IMR-90 (cell line): Measurements from ENCODE around the gene WDR47. TPM values are rescaled to one million over a fixed set of nuclear protein-coding genes. Genes with fewer than 3 reads are reported as not detected.

Experiments used
- ATAC-seq: fragments of 200-7000 bp; cut with Tn5 transposase; 2 replicates; pipeline ENCODE4 v1.9.1; 2020; ENCODE audit warnings: low read depth, mild to moderate bottlenecking, moderate library complexity
- BruUV-seq: library from RNA; stranded (reverse); fragments of 400-500 nt; replicated peaks from 2 replicates; lab custom pipeline; 2021; lab: Mats Ljungman, UMichigan
- CTCF ChIA-PET: fragments of 300-600 bp; formaldehyde crosslinking; extraction: SDS; loops from one replicate; lab custom pipeline; 2021; ENCODE audit warnings: antibody characterized with exemption; lab: Yijun Ruan, JAX
- POLR2A ChIA-PET: fragments of 300-600 bp; sonication (Branson Sonifier 250); formaldehyde crosslinking; loops from one replicate; lab custom pipeline; 2022; ENCODE audit warnings: antibody characterized with exemption; ENCODE audit not compliant: unreplicated experiment; lab: Charles Lee
- DNase-seq: peaks from one replicate; pipeline ENCODE4 v3.0.0; 2013
- H2AFZ ChIP-seq: replicated peaks from 2 replicates; pipeline ENCODE3; 2013; ENCODE audit warnings: low read length, mild to moderate bottlenecking; ENCODE audit not compliant: poor library complexity
- H2AK5ac ChIP-seq: 2 replicates; pipeline ENCODE4 v1.6.1; 2013; ENCODE audit warnings: low read depth, low read length, inconsistent platforms
- H2AK9ac ChIP-seq: replicated peaks from 2 replicates; pipeline ENCODE3; 2013; ENCODE audit warnings: mild to moderate bottlenecking, low read depth, low read length, moderate library complexity; ENCODE audit not compliant: poor library complexity
- H2BK120ac ChIP-seq: 2 replicates; pipeline ENCODE4 v1.6.1; 2013; ENCODE audit warnings: low read depth, low read length, inconsistent platforms
- H2BK15ac ChIP-seq: 3 replicates; pipeline ENCODE4 v1.6.1; 2013; ENCODE audit warnings: low read depth, low read length, inconsistent platforms
- H2BK20ac ChIP-seq: 2 replicates; pipeline ENCODE4 v1.6.1; 2013; ENCODE audit warnings: low read depth, mild to moderate bottlenecking, inconsistent platforms, low read length, moderate library complexity
- H2BK5ac ChIP-seq: 2 replicates; pipeline ENCODE4 v1.6.1; 2013; ENCODE audit warnings: mild to moderate bottlenecking, low read depth, low read length, inconsistent platforms; ENCODE audit not compliant: poor library complexity, severe bottlenecking
- H3K14ac ChIP-seq: replicated peaks from 2 replicates; pipeline ENCODE4 v1.6.1; 2013; ENCODE audit warnings: low read depth, low read length, inconsistent platforms
- H3K18ac ChIP-seq: 2 replicates; pipeline ENCODE4 v1.6.1; 2013; ENCODE audit warnings: low read depth, low read length, control low read depth
- H3K23ac ChIP-seq: 2 replicates; pipeline ENCODE4 v1.6.1; 2013; ENCODE audit warnings: low read depth, low read length, inconsistent platforms
- H3K27ac ChIP-seq: 2 replicates; pipeline ENCODE4 v1.5.1; 2013; ENCODE audit warnings: mild to moderate bottlenecking, control low read depth, low read length; ENCODE audit not compliant: insufficient read depth
- H3K27me3 ChIP-seq: 2 replicates; pipeline ENCODE4 v1.6.1; 2013; ENCODE audit warnings: low read length; ENCODE audit not compliant: control insufficient read depth, insufficient read depth
- H3K36me3 ChIP-seq: 2 replicates; pipeline ENCODE4 v1.6.1; 2013; ENCODE audit warnings: low read length, mixed read lengths; ENCODE audit not compliant: control insufficient read depth, insufficient read depth
- H3K4ac ChIP-seq: 2 replicates; pipeline ENCODE4 v1.6.1; 2013; ENCODE audit warnings: low read depth, low read length, inconsistent platforms
- H3K4me1 ChIP-seq: 2 replicates; pipeline ENCODE4 v1.6.1; 2013; ENCODE audit warnings: low read length, mixed read lengths; ENCODE audit not compliant: control insufficient read depth, insufficient read depth
- H3K4me2 ChIP-seq: 2 replicates; pipeline ENCODE4 v1.6.1; 2013; ENCODE audit warnings: low read depth, mild to moderate bottlenecking, control low read depth, low read length, moderate library complexity
- H3K4me3 ChIP-seq: 2 replicates; pipeline ENCODE4 v1.5.1; 2013; ENCODE audit warnings: low read depth, mild to moderate bottlenecking, control low read depth, low read length, moderate library complexity; ENCODE audit not compliant: insufficient read depth
- H3K56ac ChIP-seq: 2 replicates; pipeline ENCODE4 v1.6.1; 2013; ENCODE audit warnings: low read length, inconsistent platforms; ENCODE audit not compliant: insufficient read depth; ENCODE audit errors: extremely low read depth
- H3K79me1 ChIP-seq, 2 experiments: 2 replicates each; pipeline ENCODE4 v1.6.1; 2013; ENCODE audit warnings: low read length in 2 of 2, inconsistent platforms in 1 of 2, low read depth in 1 of 2
- H3K9ac ChIP-seq: 2 replicates; pipeline ENCODE4 v1.6.1; 2013; ENCODE audit warnings: low read depth, low read length, control low read depth
- H3K9me1 ChIP-seq: 2 replicates; pipeline ENCODE4 v1.6.1; 2013; ENCODE audit warnings: low read length, inconsistent platforms; ENCODE audit not compliant: insufficient read depth
- H3K9me3 ChIP-seq: 2 replicates; pipeline ENCODE4 v1.6.1; 2013; ENCODE audit warnings: low read length; ENCODE audit not compliant: control insufficient read depth, insufficient read depth
- H4K20me1 ChIP-seq: 2 replicates; pipeline ENCODE4 v1.6.1; 2013; ENCODE audit warnings: low read length, inconsistent platforms; ENCODE audit not compliant: insufficient read depth
- H4K5ac ChIP-seq: 2 replicates; pipeline ENCODE4 v1.6.1; 2013; ENCODE audit warnings: mild to moderate bottlenecking, low read depth, low read length, control low read depth
- H4K8ac ChIP-seq, 2 experiments: 2 replicates each; pipeline ENCODE4 v1.6.1; 2013; ENCODE audit warnings: low read depth in 2 of 2, low read length in 2 of 2, control low read depth in 1 of 2, inconsistent platforms in 1 of 2
- H4K91ac ChIP-seq: 2 replicates; pipeline ENCODE4 v1.6.1; 2013; ENCODE audit warnings: low read depth, low read length, inconsistent platforms; ENCODE audit not compliant: insufficient read depth
- RFX5 ChIP-seq: IDR thresholded peaks from 2 replicates; pipeline ENCODE4 v1.8.0; 2012; ENCODE audit warnings: low read depth, mild to moderate bottlenecking, low read length, moderate library complexity
- WGBS, 2 experiments: methylation state at CpG; one replicate each; pipeline versions ENCODE4 v1.1.5 to v1.1.7; 2013; ENCODE audit warnings: missing lambda C conversion rate in 2 of 2; ENCODE audit not compliant: insufficient read length in 1 of 2; ENCODE audit errors: extremely low coverage in 2 of 2; 5-methylcytosine and 5-hydroxymethylcytosine counted together
- dilution Hi-C: fragments of 300-500 bp; cut with HindIII; formaldehyde crosslinking; loops from one replicate; pipeline ENCODE4 v1.14.3; 2018; ENCODE audit warnings: low sequenced_read_pairs; ENCODE audit not compliant: unreplicated experiment
- in situ Hi-C: fragments of 300-500 bp; cut with MboI; formaldehyde crosslinking; loops from 3 replicates; pipeline ENCODE4 v1.14.3; 2019; ENCODE audit warnings: low sequenced_read_pairs, inconsistent platforms, mixed read lengths
- intact Hi-C: fragments of 100-400 bp; cut with micrococcal nuclease; formaldehyde crosslinking; loops from 2 replicates; pipeline ENCODE4 v1.10.0; 2022
- polyA plus RNA-seq, 3 experiments: library from polyadenylated mRNA; depleted of rRNA; stranded (reverse); fragments of >200 nt; gene quantifications; 2 replicates each; pipeline ENCODE4 v1.2.3, GENCODE V29; 2012; ENCODE audit warnings: low replicate concordance in 1 of 3
- total RNA-seq: library from RNA; depleted of rRNA; stranded (reverse); fragments of >200 nt; gene quantifications from 2 replicates; pipeline ENCODE4 v1.2.3, GENCODE V29; 2012

WDR47 gene
- total and polyA plus RNA-seq, 2 of the 4 experiments (the other 2 are of a cell fraction), result 8.2 to 17.4 TPM

- no peak for TF ChIP-seq RFX5
- Histone ChIP-seq H3K4me2 (no peak overlapping the region), H3K23ac (no peak overlapping the region), H3K9me3 (no peaks in the 10 kb centered on the region), H3K36me3 (no peaks in the 10 kb centered on the region), H3K79me1 (peaks cover 2 to 3% of the 10 kb centered on the region in 2 experiments; a peak in 3 of 4 replicates), H3K4me1 (no peaks in the 10 kb centered on the region), H3K9me1 (no peaks in the 10 kb centered on the region), H2BK15ac (no peak overlapping the region), H3K18ac (no peak overlapping the region), H2AFZ (no peak overlapping the region), H4K5ac (no peak overlapping the region), H3K56ac (no peak overlapping the region), H4K20me1 (no peaks in the 10 kb centered on the region), H3K27me3 (no peaks in the 10 kb centered on the region), H2BK120ac (no peak overlapping the region), H4K91ac (no peak overlapping the region), H3K27ac (no peak overlapping the region), H3K14ac (no peak overlapping the region), H2AK9ac (no peak overlapping the region), H3K4ac (no peak overlapping the region), H2BK5ac (no peak overlapping the region), H2AK5ac (no peak overlapping the region), H2BK20ac (no peak overlapping the region), H3K9ac (no peak overlapping the region), H3K4me3 (no peak overlapping the region), H4K8ac (no peak overlapping the region)
- ChIA-PET CTCF (no interaction called here), POLR2A (no interaction called here)
- dilution Hi-C loops, result no loop called here
- no TSS peak for BruUV-seq
- in situ Hi-C loops, result no loop called here
- intact Hi-C loops, result no loop called here
- ATAC-seq, result no peak
- WGBS, 2 experiments, result 100% methylated on average over 1 of the region's 5 CpGs; no CpG with 5 or more reads in 1 of the 2 experiments
- no peak for DNase-seq
Measured at GRCh38 chr1:109080441-109081082, 38.7 kb upstream of the WDR47 start.
